HG03139 (cell line): ENCODE measurements around the gene SDHAF1.
A peak's percentile ranks its signal among the peaks of the same experiment; 100 is the strongest.
"Not testable (repeated sequence)": the region's sequence is repeated elsewhere in the genome, so short reads cannot be mapped to it uniquely, and the experiment has no call there.

ENCODE experiments used
- ATAC-seq: cut with Tn5 transposase; IDR thresholded peaks from one replicate; pipeline ENCODE4 v1.9.1; 2021; ENCODE audit not compliant: unreplicated experiment

SDHAF1 gene

GRCh38 chr19:36014012-36014924 lies 19.3 kb downstream of the SDHAF1 start, which contains the start of gene ALKBH6:
Gene ALKBH6, minus strand, starts transcription at chr19:36014213. Its CDS starts 816 bp downstream, at chr19:36013397.
- ATAC-seq, result peak; percentile 95

GRCh38 chr19:36019061-36019670 lies 24.2 kb downstream of the SDHAF1 start:
- ATAC-seq, result no peak

- no peak for ATAC-seq
Observed at GRCh38 chr19:36023432-36023831, 28.4 kb downstream of the SDHAF1 start.

- no peak for ATAC-seq
Observed at GRCh38 chr19:36025541-36025940, 30.6 kb downstream of the SDHAF1 start.

- no peak for ATAC-seq
Observed at GRCh38 chr19:36026091-36026876, 31.3 kb downstream of the SDHAF1 start.

GRCh38 chr19:36027696-36028095 lies 32.7 kb downstream of the SDHAF1 start:
- ATAC-seq, result no peak

- no peak for ATAC-seq
Observed at GRCh38 chr19:36028313-36029041, 33.5 kb downstream of the SDHAF1 start.

- no peak for ATAC-seq
Observed at GRCh38 chr19:36030264-36031148, 35.5 kb downstream of the SDHAF1 start.

- no peak for ATAC-seq
Observed at GRCh38 chr19:36031308-36031707, 36.3 kb downstream of the SDHAF1 start.

- no peak for ATAC-seq
Observed at GRCh38 chr19:36032251-36033104, 37.5 kb downstream of the SDHAF1 start, which contains the start of gene CLIP3. Gene CLIP3, minus strand, starts transcription at chr19:36032873. Its CDS starts 516 bp downstream, at chr19:36032357.

- no peak for ATAC-seq
Observed at GRCh38 chr19:36040495-36040894, 45.5 kb downstream of the SDHAF1 start.

GRCh38 chr19:36041092-36041491 lies 46.1 kb downstream of the SDHAF1 start:
- ATAC-seq, result not testable (repeated sequence)

- no peak for ATAC-seq
Observed at GRCh38 chr19:36041831-36042230, 46.8 kb downstream of the SDHAF1 start.

- ATAC-seq, result no peak
Observed at GRCh38 chr19:36043952-36044351, 49.0 kb downstream of the SDHAF1 start.
